B cell (primary cell): ENCODE results near the gene CDCA5. TPM values are rescaled to one million over a fixed set of nuclear protein-coding genes. Genes with fewer than 3 reads are reported as not detected.

Source experiments
- ATAC-seq: fragments of 200-7000 bp; cut with Tn5 transposase; one replicate; pipeline ENCODE4 v1.10.0; 2021; ENCODE audit warnings: low read depth, mild to moderate bottlenecking, moderate number of reproducible peaks, moderate library complexity
- CTCF ChIA-PET: fragments of 350-600 bp; sonication (Branson Sonifier 250); formaldehyde crosslinking; loops from one replicate; lab custom pipeline; 2021; ENCODE audit warnings: antibody characterized with exemption, inconsistent platforms; lab: Charles Lee
- POLR2A ChIA-PET: fragments of 350-600 bp; sonication (Branson Sonifier 250); formaldehyde crosslinking; loops from one replicate; lab custom pipeline; 2021; ENCODE audit warnings: antibody characterized with exemption; lab: Charles Lee
- DNase-seq: peaks from one replicate; pipeline ENCODE4 v3.0.0; 2013
- H2AFZ ChIP-seq: 2 replicates; pipeline ENCODE4 v1.6.1; 2012; ENCODE audit warnings: mild to moderate bottlenecking, low read depth, low read length; ENCODE audit not compliant: insufficient read depth, poor library complexity, severe bottlenecking
- H3K27ac ChIP-seq, 2 donors: 1 replicate in 1 of 2; 2 replicates in 1 of 2; pipeline ENCODE4 v1.5.1; 2012 to 2013; ENCODE audit warnings: low read length in 2 of 2, mild to moderate bottlenecking in 2 of 2, moderate library complexity in 1 of 2
- H3K27me3 ChIP-seq, 4 experiments: fragments of 200-600 bp in 1 of 4; sonication (generic) in 1 of 4; replicated peaks in 1 of 4; 1 replicate in 2 of 4; 2 replicates in 2 of 4; pipeline versions ENCODE4 v1.6.1 to v1.7.0; 2013 to 2016; ENCODE audit warnings: low read length in 3 of 4, mild to moderate bottlenecking in 2 of 4, mixed read lengths in 1 of 4, moderate library complexity in 1 of 4; ENCODE audit not compliant: insufficient read depth in 4 of 4, control insufficient read depth in 3 of 4; ENCODE audit errors: control extremely low read depth in 1 of 4
- H3K36me3 ChIP-seq, 2 experiments: replicated peaks in 1 of 2; 1 replicate in 1 of 2; 2 replicates in 1 of 2; pipeline versions ENCODE4 v1.6.1 to v1.7.1; 2013; ENCODE audit warnings: low read length in 1 of 2; ENCODE audit not compliant: insufficient read depth in 2 of 2, control insufficient read depth in 1 of 2; ENCODE audit errors: control extremely low read depth in 1 of 2, extremely low read depth in 1 of 2
- H3K4me1 ChIP-seq, 2 donors: fragments of 200-600 bp in 1 of 2; sonication (generic) in 1 of 2; 1 replicate in 1 of 2; 2 replicates in 1 of 2; pipeline versions ENCODE4 v1.5.1 to v1.6.1; 2013 to 2017; ENCODE audit warnings: low read length in 2 of 2; ENCODE audit not compliant: control insufficient read depth in 2 of 2, insufficient read depth in 2 of 2
- H3K4me2 ChIP-seq: replicated peaks from 2 replicates; pipeline ENCODE3; 2012; ENCODE audit warnings: mild to moderate bottlenecking, low read depth, low read length; ENCODE audit not compliant: poor library complexity, severe bottlenecking
- H3K4me3 ChIP-seq, 5 experiments: fragments of 200-600 bp in 1 of 5; sonication (generic) in 1 of 5; 1 replicate in 3 of 5; 2 replicates in 2 of 5; pipeline versions ENCODE4 v1.5.1 to v1.7.0; 2011 to 2016; ENCODE audit warnings: low read length in 4 of 5, mild to moderate bottlenecking in 4 of 5, low read depth in 2 of 5, control low read depth in 1 of 5, moderate library complexity in 1 of 5; ENCODE audit not compliant: insufficient read depth in 1 of 5; ENCODE audit errors: control extremely low read depth in 1 of 5, extremely low read depth in 1 of 5
- H3K79me2 ChIP-seq: fragments of 200-600 bp; sonication (generic); one replicate; pipeline ENCODE4 v1.6.0; 2016; ENCODE audit warnings: low read length; ENCODE audit not compliant: control insufficient read depth, insufficient read depth
- H3K9ac ChIP-seq: fragments of 200-600 bp; sonication (generic); 2 replicates; pipeline ENCODE4 v1.6.1; 2017; ENCODE audit warnings: mild to moderate bottlenecking, low read length, moderate library complexity
- H3K9me3 ChIP-seq, 3 donors: one replicate each; pipeline versions ENCODE4 v1.6.1 to v1.7.1; 2013; ENCODE audit warnings: low read length in 2 of 3; ENCODE audit not compliant: control insufficient read depth in 2 of 3, insufficient read depth in 1 of 3; ENCODE audit errors: control extremely low read depth in 1 of 3
- H4K20me1 ChIP-seq: 2 replicates; pipeline ENCODE4 v1.6.0; 2012; ENCODE audit warnings: mild to moderate bottlenecking, low read length; ENCODE audit not compliant: insufficient read depth, control insufficient read depth, poor library complexity, severe bottlenecking
- H3K27ac Mint-ChIP-seq: one replicate; pipeline ENCODE4 v1.8.0; 2021; ENCODE audit warnings: mixed read lengths
- H3K27me3 Mint-ChIP-seq: one replicate; pipeline ENCODE4 v1.8.0; 2021; ENCODE audit warnings: mixed read lengths
- H3K4me1 Mint-ChIP-seq: one replicate; pipeline ENCODE4 v1.8.0; 2021; ENCODE audit warnings: mixed read lengths
- H3K4me3 Mint-ChIP-seq: one replicate; pipeline ENCODE4 v1.8.0; 2021; ENCODE audit warnings: mixed read lengths
- H3K9me3 Mint-ChIP-seq: one replicate; pipeline ENCODE4 v1.8.0; 2022; ENCODE audit warnings: mixed read lengths; ENCODE audit not compliant: insufficient read depth
- EZH2 ChIP-seq: IDR thresholded peaks from 2 replicates; pipeline ENCODE4 v1.6.1; 2012; ENCODE audit warnings: borderline replicate concordance, low read depth, mild to moderate bottlenecking, moderate library complexity, low read length; ENCODE audit not compliant: insufficient read depth, poor library complexity, severe bottlenecking
- WGBS: methylation state at CpG from one replicate; pipeline ENCODE4 v1.1.5; 2013; ENCODE audit warnings: missing lambda C conversion rate; ENCODE audit not compliant: insufficient coverage; 5-methylcytosine and 5-hydroxymethylcytosine counted together
- intact Hi-C: fragments of 100-400 bp; cut with micrococcal nuclease; formaldehyde crosslinking; loops from one replicate; pipeline ENCODE4 v1.10.0; 2022
- polyA plus RNA-seq: library from polyadenylated mRNA; depleted of rRNA; stranded (reverse); fragments of >200 nt; gene quantifications from 2 replicates; pipeline ENCODE4 v1.2.3, GENCODE V29; 2012
- total RNA-seq, 2 donors: library from RNA; stranded (reverse); fragments of 120-200 nt in 1 of 2; gene quantifications; 1 replicate in 1 of 2; 2 replicates in 1 of 2; pipeline versions ENCODE4 v1.2.3 to v1.2.4, GENCODE V29; 2013 to 2022
- TF ChIP-seq, protein P1 (sequence below): fragments of 200-600 bp; IDR thresholded peaks from one replicate; pipeline ENCODE4 v1.8.0; 2022; ENCODE audit warnings: antibody characterized with exemption, mild to moderate bottlenecking

CDCA5 gene
- total and polyA plus RNA-seq, 2 donors (not counting 1 experiment from before 2014, with no cell fraction given): 1.1 to 1.4 TPM

DNA sequence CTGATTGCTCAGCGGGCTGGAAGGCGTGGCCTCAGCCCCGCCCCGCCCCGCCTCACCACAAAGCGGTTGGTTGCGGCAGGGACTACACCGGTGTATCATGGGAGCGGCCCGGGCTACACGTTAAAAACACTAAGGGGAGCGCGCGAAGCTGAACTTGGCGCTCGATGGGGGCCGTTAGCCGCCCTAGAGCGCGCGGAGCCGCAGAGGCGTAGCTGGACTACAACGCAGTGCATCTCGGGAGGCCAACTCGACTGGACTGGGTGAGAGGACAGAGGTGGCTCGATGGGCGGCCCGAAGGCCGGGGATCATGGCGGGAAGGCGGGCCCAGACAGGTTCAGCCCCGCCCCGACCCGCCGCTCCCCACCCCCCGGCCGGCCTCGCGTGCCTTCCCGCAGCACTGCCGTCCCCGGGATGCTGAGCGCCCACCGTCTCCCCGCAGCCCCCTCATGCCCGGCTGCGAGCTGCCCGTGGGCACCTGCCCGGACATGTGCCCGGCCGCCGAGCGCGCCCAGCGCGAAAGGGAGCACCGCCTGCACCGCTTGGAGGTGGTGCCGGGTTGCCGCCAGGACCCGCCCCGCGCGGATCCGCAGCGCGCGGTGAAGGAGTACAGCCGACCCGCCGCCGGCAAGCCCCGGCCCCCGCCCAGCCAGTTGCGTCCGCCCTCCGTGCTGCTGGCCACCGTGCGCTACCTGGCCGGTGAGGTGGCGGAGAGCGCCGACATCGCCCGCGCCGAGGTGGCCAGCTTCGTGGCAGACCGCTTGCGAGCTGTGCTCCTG, 42.8 kb downstream of the CDCA5 start, which contains the start of gene SAC3D1:
Gene SAC3D1, plus strand, starts transcription at position 364 of the 776 bp plus-strand sequence. Its CDS starts 83 bp downstream, at position 447.
- ATAC-seq: peak; percentile 94
- Histone ChIP-seq H3K4me1 (peaks cover 7 to 22% of the 10 kb centered on the region in 2 donors), H3K27me3 (no peaks in the 10 kb centered on the region), H3K4me2 (peak within 1 kb of the TSS; percentile 96), H3K4me3 (peak within 1 kb of the TSS; percentile 50 to 80 (median 75)), H3K9ac (peak within 1 kb of the TSS; percentile 73), H3K9me3 (no peaks in the 10 kb centered on the region), H4K20me1 (no peaks in the 10 kb centered on the region), H3K79me2 (peaks cover 11% of the 10 kb centered on the region), H3K36me3 (peaks cover 0 to 17% of the 10 kb centered on the region in 2 experiments), H3K27ac (peak within 1 kb of the TSS; percentile 67 to 72), H2AFZ (peak within 1 kb of the TSS; percentile 90)
- no peaks in the 10 kb centered on the region for H3K27me3 Mint-ChIP-seq
- peaks cover 14% of the 10 kb centered on the region for H3K4me1 Mint-ChIP-seq
- WGBS: under 1% methylated on average over 91 of the region's 91 CpGs
- peak within 1 kb of the TSS; percentile 95 for H3K4me3 Mint-ChIP-seq
- peak; percentile 92 for DNase-seq
- TF ChIP-seq, protein P1, sequence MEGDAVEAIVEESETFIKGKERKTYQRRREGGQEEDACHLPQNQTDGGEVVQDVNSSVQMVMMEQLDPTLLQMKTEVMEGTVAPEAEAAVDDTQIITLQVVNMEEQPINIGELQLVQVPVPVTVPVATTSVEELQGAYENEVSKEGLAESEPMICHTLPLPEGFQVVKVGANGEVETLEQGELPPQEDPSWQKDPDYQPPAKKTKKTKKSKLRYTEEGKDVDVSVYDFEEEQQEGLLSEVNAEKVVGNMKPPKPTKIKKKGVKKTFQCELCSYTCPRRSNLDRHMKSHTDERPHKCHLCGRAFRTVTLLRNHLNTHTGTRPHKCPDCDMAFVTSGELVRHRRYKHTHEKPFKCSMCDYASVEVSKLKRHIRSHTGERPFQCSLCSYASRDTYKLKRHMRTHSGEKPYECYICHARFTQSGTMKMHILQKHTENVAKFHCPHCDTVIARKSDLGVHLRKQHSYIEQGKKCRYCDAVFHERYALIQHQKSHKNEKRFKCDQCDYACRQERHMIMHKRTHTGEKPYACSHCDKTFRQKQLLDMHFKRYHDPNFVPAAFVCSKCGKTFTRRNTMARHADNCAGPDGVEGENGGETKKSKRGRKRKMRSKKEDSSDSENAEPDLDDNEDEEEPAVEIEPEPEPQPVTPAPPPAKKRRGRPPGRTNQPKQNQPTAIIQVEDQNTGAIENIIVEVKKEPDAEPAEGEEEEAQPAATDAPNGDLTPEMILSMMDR: no peak
- TF ChIP-seq EZH2: no peak
- H3K9me3 Mint-ChIP-seq: no peaks in the 10 kb centered on the region
- POLR2A ChIA-PET: interaction anchor here (0.5 to 1.4 kb wide), 9 partner anchors 14 to 1153 kb away, joined by 3 to 9 read pairs (median 4); partner anchors contain the start of genes FAU, MRPL49, SNX15 and TM7SF2
- CTCF ChIA-PET: interaction anchor here (0.5 to 2.3 kb wide), 9 partner anchors 9 to 1222 kb away, joined by 3 to 17 read pairs (median 4); partner anchors contain the start of genes ARL2, CDCA5, SNX15 and VPS51
- peak within 1 kb of the TSS; percentile 96 for H3K27ac Mint-ChIP-seq
- intact Hi-C loops: loop anchor here (1.0 to 10.0 kb wide), 8 partner anchors 14 to 484 kb away; partner anchors contain the start of genes ARL2, ATG2A, CDCA5 and PPP2R5B
